ENCODE measurements around the gene LRRC38. TPM values are rescaled to one million over a fixed set of nuclear protein-coding genes. Genes with fewer than 3 reads are reported as not detected.
A peak's percentile ranks its signal among the peaks of the same experiment; 100 is the strongest.

LRRC38 gene
- total RNA-seq, 1 donor from 2014 or later: not detected

DNA sequence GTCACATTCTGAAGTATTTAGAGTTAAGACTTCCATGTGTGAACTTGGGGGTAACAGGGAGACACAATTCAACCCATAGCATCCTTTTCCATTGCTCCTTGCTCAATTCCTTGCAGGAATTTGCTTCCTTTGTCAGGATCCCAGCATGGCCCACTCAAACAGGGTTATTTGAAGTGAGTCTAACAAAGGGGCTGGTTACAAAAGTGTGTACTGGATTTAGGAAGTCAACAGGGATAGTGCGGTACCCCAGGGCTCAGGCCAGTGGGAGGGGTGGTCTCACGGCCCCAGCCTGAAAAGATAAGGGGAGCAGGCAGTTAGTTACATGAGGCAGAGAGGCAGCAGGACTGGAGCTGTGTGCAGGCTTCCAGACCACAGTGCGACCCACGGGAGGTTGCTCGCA lies 14.4 kb downstream of the LRRC38 start:
- H3K4me1 Mint-ChIP-seq: peaks cover 8% of the 10 kb centered on the region
- TF ChIP-seq, protein P1, sequence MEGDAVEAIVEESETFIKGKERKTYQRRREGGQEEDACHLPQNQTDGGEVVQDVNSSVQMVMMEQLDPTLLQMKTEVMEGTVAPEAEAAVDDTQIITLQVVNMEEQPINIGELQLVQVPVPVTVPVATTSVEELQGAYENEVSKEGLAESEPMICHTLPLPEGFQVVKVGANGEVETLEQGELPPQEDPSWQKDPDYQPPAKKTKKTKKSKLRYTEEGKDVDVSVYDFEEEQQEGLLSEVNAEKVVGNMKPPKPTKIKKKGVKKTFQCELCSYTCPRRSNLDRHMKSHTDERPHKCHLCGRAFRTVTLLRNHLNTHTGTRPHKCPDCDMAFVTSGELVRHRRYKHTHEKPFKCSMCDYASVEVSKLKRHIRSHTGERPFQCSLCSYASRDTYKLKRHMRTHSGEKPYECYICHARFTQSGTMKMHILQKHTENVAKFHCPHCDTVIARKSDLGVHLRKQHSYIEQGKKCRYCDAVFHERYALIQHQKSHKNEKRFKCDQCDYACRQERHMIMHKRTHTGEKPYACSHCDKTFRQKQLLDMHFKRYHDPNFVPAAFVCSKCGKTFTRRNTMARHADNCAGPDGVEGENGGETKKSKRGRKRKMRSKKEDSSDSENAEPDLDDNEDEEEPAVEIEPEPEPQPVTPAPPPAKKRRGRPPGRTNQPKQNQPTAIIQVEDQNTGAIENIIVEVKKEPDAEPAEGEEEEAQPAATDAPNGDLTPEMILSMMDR (IDR thresholded peaks at IDR 0.05): no peak
- H3K4me3 Mint-ChIP-seq: no peak overlapping the region
- no peak overlapping the region for H3K27ac Mint-ChIP-seq
- DNase-seq (no peak), ATAC-seq (ENCODE audit: low read depth) (no peak)
- ChIA-PET CTCF (no interaction called here), POLR2A (no interaction called here)
- peaks cover 24% of the 10 kb centered on the region for H3K27me3 Mint-ChIP-seq
- no peaks in the 10 kb centered on the region for H3K36me3 Mint-ChIP-seq (ENCODE audit: low read depth)
- no peaks in the 10 kb centered on the region for H3K9me3 Mint-ChIP-seq
- intact Hi-C loops (cut with micrococcal nuclease): no loop called here

DNA sequence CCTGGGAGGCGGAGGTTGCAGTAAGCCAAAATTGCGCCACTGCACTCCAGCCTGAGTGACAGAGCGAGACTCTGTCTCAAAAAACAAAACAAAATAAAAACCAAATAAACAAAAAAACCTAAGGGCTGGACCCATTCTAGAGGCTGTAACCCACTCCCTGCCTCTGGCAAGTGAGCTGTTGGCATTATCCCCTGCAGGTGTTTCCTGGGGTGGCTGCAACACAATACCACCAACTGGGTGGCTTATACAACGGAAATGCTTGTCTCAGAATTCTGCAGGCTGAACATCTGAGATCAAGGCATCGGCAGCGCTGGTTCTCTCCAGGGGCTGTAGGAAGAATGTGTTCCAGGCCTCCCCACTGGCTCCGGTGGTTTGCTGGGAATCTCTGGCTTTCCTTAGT lies 15.2 kb downstream of the LRRC38 start:
- Mint-ChIP-seq H3K27ac (no peak overlapping the region), H3K4me1 (peaks cover 8% of the 10 kb centered on the region), H3K9me3 (no peaks in the 10 kb centered on the region), H3K36me3 (ENCODE audit: low read depth) (no peaks in the 10 kb centered on the region), H3K4me3 (no peak overlapping the region), H3K27me3 (peaks cover 17% of the 10 kb centered on the region)
- TF ChIP-seq, protein P1 (IDR thresholded peaks at IDR 0.05): no peak
- CTCF ChIA-PET: no interaction called here
- DNase-seq (no peak), ATAC-seq (ENCODE audit: low read depth) (no peak)
- POLR2A ChIA-PET: no interaction called here
- intact Hi-C loops (cut with micrococcal nuclease): no loop called here

DNA sequence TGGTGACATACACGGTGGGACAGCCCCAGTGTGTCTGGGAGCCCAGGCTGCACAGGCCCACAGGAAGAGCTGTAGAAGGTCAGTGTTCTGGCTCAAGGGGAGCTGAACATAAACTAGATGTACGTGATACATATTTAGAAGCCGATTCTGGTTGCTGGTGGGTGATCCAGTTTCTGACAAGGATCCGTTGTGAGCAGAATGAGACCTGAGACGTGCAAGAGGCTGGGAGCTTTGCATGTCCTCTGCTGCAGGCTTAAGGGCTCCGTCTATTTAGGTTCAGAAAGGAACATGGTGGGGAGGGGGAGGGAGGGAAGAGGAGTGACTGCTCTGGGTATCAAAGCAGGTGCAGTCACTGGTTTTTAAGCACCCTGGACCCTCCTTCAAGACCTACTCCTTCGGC lies 18.6 kb downstream of the LRRC38 start:
- no peak for DNase-seq
- CTCF ChIA-PET: no interaction called here
- POLR2A ChIA-PET: no interaction called here
- intact Hi-C loops (cut with micrococcal nuclease): no loop called here
- Mint-ChIP-seq H3K4me1 (peaks cover 8% of the 10 kb centered on the region), H3K27ac (no peak overlapping the region), H3K9me3 (no peaks in the 10 kb centered on the region), H3K36me3 (ENCODE audit: low read depth) (no peaks in the 10 kb centered on the region), H3K4me3 (no peak overlapping the region), H3K27me3 (peaks cover 14% of the 10 kb centered on the region)
- ATAC-seq (ENCODE audit: low read depth): no peak
- TF ChIP-seq, protein P1 (IDR thresholded peaks at IDR 0.05): no peak

DNA sequence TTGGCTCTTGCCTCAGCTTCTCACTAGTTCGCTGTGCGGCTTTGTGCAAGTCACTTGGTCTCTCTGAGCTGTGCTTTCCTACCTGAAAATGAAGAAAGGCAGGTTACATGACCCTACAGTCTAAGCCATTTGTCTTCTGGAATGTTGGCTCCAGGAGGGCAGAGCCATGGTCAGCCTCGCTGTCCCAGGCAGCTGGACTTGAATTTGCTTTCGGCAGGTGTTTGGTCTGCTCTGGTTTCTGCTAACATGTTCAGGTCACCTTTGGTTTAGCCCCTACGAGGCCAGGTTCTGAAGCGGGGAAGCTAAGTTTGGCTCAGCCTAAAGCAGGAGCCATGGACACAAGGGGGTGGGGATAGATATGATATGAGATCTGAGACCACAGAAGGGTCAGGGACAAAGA lies 19.1 kb downstream of the LRRC38 start:
- peaks cover 8% of the 10 kb centered on the region for H3K4me1 Mint-ChIP-seq
- no peaks in the 10 kb centered on the region for H3K9me3 Mint-ChIP-seq
- TF ChIP-seq, protein P1 (IDR thresholded peaks at IDR 0.05): no peak
- POLR2A ChIA-PET: no interaction called here
- ATAC-seq (ENCODE audit: low read depth) (no peak), DNase-seq (no peak)
- H3K27ac Mint-ChIP-seq: no peak overlapping the region
- CTCF ChIA-PET: no interaction called here
- intact Hi-C loops (cut with micrococcal nuclease): no loop called here
- H3K4me3 Mint-ChIP-seq: no peak overlapping the region
- H3K36me3 Mint-ChIP-seq (ENCODE audit: low read depth): no peaks in the 10 kb centered on the region
- peaks cover 17% of the 10 kb centered on the region for H3K27me3 Mint-ChIP-seq

DNA sequence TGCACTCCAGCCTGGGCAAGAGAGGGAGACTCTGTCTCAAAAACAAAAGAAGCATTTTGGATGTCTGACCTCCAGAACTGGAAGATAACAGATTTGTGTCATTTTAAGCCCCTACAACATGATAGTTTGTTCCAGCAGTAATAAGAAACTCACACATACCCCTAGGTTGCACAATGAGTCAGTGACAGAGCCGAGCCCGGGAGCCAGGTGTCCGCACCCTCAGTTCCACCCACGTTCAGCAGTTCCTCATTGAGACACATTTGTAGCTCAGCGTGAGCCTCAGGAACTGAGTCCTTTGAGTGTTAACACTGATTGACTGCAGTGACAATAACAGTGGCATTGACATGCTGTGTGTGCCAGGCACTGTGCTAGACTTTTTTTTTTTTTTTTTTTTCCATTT lies 19.8 kb downstream of the LRRC38 start:
- CTCF ChIA-PET: no interaction called here
- peaks cover 8% of the 10 kb centered on the region for H3K4me1 Mint-ChIP-seq

More for the DNA sequence above, 19.8 kb downstream of the LRRC38 start:
- H3K27me3 Mint-ChIP-seq: peaks cover 19% of the 10 kb centered on the region
- no peaks in the 10 kb centered on the region for H3K9me3 Mint-ChIP-seq
- DNase-seq (no peak), ATAC-seq (ENCODE audit: low read depth) (peak; percentile 37)
- no peak overlapping the region for H3K27ac Mint-ChIP-seq
- POLR2A ChIA-PET: no interaction called here
- intact Hi-C loops (cut with micrococcal nuclease): no loop called here
- no peak overlapping the region for H3K4me3 Mint-ChIP-seq
- no peaks in the 10 kb centered on the region for H3K36me3 Mint-ChIP-seq (ENCODE audit: low read depth)
- TF ChIP-seq, protein P1 (IDR thresholded peaks at IDR 0.05): no peak
